COLO829 (cell line): ENCODE measurements around the gene SLC22A5.
"Not testable (repeated sequence)": the region's sequence is repeated elsewhere in the genome, so short reads cannot be mapped to it uniquely, and the experiment has no call there.

Source experiments
- DNase-seq: peaks from one replicate; pipeline ENCODE4 v3.0.0; 2012; ENCODE audit warnings: low spot score

Gene SLC22A5

DNA sequence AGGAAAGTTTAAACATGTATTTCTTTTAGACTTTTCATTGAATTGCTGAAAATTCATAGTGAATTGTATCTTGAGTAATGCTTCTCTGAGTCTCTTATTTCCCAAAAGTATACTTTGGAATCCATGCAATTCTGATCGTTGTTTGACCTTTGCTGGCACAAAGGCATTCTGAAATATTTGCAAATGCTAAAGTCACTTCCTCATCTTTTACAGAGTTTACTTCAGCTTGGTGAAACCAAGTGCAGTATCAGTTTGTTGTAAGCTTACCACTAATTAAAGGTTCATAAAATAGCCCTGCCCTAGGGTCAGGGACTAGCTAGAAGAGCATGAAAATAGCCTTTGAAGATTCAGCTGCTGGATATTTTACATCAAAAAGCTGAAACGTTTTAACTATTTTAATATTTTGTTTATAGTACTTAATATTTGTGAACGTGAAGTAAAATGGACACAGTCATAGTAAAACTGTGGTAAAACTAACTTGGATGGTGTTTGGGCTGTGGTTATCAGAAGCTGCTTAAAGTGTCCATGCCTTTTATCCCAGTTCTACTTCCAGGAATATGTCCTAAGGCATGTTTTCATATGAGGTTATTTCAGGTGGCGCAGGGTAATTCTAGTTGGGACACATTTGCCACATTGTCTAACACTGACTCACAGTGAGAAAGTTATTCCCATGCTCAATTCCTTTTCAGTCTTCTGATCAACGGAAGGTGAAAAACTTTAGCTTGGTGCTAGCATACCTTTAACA lies 45.3 kb downstream of the SLC22A5 start:
- DNase-seq, result no peak

- DNase-seq, result not testable (repeated sequence)
Observed at GRCh38 chr5:132415516-132415915, 46.0 kb downstream of the SLC22A5 start.

DNA sequence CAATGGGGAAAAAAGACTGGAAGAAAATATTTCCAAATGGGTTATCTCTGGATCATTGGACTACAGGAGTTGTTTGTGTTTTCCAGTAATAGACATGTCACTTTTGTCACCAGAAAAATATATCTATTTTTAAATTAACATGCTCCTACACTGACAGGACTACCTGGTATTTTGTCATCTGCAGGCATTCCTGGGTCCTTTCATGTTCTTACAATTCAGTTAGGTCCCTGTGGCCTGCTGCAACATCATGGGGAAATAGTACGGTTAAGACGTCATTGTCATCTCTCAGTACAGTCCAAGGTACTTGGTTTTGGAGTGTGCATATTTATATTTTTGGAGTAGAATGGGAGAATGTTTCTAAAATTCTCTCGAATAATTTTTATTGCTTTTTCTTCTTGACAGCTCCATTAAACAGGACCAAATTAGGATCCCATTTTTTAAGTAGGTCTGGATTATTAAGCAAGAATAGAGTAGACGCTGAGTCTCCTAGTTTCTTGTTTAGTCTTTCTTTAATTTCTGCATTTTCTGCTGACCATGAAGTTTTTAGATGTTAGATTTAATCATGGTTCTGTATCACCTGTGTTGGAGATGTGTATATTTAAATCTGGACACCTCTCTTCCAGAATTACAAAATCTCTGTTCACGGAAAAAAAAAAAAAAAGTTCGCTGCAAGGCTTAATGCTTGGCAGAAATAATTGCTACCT lies 46.9 kb downstream of the SLC22A5 start:
- no peak for DNase-seq

DNA sequence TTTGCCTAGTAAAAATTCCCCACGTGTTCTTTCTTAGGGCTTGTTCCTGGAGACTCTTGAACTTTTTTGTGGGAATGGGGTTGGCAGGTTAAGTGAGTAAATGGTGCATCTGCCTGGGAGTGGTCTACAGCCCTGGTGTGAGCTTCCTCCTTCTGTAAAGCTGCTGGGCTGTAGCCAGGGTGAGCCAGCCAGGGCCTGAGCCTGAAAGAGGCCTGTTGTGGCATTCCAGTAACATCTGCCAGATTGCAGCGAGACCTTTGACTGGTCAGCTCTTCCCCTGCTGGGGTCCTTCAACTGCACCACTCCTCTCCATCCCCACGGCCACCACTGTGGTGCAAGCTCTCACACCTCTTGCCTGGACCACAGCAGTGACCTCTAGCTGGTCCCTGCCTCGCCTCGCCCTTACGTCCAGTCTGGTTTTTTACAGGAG lies 47.5 kb downstream of the SLC22A5 start:
- no peak for DNase-seq

GRCh38 chr5:132417461-132417860 lies 48.0 kb downstream of the SLC22A5 start:
- DNase-seq, result no peak

- no peak for DNase-seq
Observed at GRCh38 chr5:132417889-132418485, 48.5 kb downstream of the SLC22A5 start.

DNA sequence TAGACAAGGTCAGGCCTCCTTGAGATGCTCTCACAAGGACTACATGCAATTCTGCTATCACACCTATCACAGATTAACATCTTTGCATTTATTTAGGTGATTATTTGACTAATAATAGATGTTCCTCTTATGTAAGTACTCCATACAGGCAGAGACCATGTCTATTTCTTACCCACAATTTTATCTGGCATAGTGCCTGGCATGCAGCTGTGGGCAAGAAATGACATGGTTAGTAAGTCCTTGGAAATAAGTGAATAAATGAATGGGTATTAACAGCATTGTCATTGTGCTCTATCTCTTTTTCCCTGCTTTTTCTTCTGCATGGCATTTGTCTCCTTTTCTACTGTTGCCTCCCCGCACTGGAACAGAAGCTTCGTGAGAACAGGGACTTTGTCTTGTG lies 49.4 kb downstream of the SLC22A5 start:
- DNase-seq, result no peak

- peak; percentile 50 for DNase-seq
Observed at GRCh38 chr5:132419502-132420468, 50.3 kb downstream of the SLC22A5 start.

DNA sequence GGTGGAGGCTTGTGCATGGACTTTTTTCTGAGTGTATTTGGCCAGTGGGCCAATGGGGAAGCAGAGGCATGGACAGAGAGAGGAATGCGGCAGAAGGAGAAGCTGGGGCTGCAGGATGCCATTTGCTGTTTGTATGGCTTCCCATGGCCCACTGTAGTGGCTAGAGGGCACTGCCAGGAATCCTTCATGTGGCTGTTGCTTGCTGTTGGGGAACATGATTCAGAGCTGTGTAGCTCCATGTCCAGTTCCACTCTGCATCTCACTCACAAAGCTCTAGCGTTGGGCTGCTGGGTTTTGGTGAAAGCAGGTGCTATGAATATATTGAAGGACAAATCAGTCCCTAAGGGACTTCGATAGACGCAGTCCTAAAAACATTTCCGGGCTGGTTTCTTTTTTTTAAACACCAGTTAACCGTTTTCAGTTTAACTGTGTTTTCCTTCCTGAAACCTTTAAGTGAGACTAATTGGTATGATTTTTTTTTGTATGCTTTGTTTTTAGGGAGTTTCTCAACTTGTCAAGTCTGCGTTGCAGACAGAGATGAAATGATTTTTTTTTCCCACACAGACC lies 51.3 kb downstream of the SLC22A5 start:
- no peak for DNase-seq

GRCh38 chr5:132421462-132421861 lies 52.0 kb downstream of the SLC22A5 start:
- no peak for DNase-seq

- no peak for DNase-seq
Observed at GRCh38 chr5:132422720-132423437, 53.4 kb downstream of the SLC22A5 start.

GRCh38 chr5:132423438-132423898 lies 54.0 kb downstream of the SLC22A5 start:
- DNase-seq, result no peak

- DNase-seq, result no peak
Observed at GRCh38 chr5:132424167-132424880, 54.8 kb downstream of the SLC22A5 start.

- peak; percentile 42 for DNase-seq
Observed at GRCh38 chr5:132425009-132425937, 55.8 kb downstream of the SLC22A5 start.

GRCh38 chr5:132425975-132426524 lies 56.5 kb downstream of the SLC22A5 start:
- no peak for DNase-seq

DNA sequence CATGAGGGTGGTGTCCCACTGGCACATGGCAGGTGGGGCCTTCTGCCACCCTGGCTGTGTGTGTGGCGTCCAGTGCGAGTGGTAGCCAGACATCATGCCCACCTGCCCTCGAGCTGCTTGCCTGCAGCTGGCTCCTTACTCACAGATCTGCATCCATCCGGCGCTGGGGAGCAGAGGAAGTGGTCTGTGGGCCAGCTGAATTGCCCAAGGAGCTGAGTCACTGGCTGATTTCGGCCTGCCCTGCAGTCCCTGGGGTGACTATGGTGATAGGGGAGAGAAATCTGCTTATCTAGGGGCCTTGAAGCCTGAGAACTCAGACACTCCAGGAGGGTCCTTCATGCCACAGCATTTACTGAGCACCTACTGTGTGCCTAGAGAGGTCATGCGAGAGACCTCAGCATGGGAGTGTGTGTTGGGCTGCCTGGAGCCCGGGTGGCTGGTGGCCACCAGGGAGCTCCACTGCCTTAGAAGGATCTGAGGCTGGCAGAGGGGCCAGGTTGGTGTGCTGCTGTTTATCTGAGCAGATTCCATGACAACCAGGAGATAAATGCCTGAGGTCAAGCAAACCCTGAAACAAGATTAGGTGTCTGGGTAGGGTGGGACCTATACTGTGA lies 57.1 kb downstream of the SLC22A5 start:
- DNase-seq, result no peak

GRCh38 chr5:132427281-132428146 lies 58.0 kb downstream of the SLC22A5 start:
- DNase-seq, result no peak
